Type B pancreatic cell (in vitro differentiated cells): Measurements from ENCODE around the gene ORC1. TPM values are rescaled to one million over a fixed set of nuclear protein-coding genes. Genes with fewer than 3 reads are reported as not detected.

Experiments used
- DNase-seq: peaks from one replicate; pipeline ENCODE4 v3.0.0; 2021; ENCODE audit warnings: mixed read lengths; ENCODE audit not compliant: unreplicated experiment; ENCODE audit errors: extremely low spot score
- H3K27ac Mint-ChIP-seq: 2 replicates; pipeline ENCODE4 v1.8.0; 2021; ENCODE audit warnings: mild to moderate bottlenecking, mixed read lengths
- H3K27me3 Mint-ChIP-seq: 2 replicates; pipeline ENCODE4 v1.8.0; 2021; ENCODE audit warnings: mixed read lengths
- H3K36me3 Mint-ChIP-seq: 2 replicates; pipeline ENCODE4 v1.8.0; 2021; ENCODE audit warnings: mixed read lengths
- H3K4me1 Mint-ChIP-seq: one replicate; pipeline ENCODE4 v1.8.0; 2021; ENCODE audit warnings: mixed read lengths; ENCODE audit not compliant: unreplicated experiment
- H3K4me3 Mint-ChIP-seq: 2 replicates; pipeline ENCODE4 v1.8.0; 2021; ENCODE audit warnings: mild to moderate bottlenecking, mixed read lengths
- H3K9me3 Mint-ChIP-seq: 2 replicates; pipeline ENCODE4 v1.8.0; 2021; ENCODE audit warnings: mixed read lengths
- CTCF ChIP-seq: fragments of 200-600 bp; sonication (generic); conservative IDR thresholded peaks from 2 replicates; pipeline ENCODE4 v1.5.0; 2021; ENCODE audit warnings: antibody characterized with exemption, mild to moderate bottlenecking
- total RNA-seq: library from RNA; stranded (reverse); gene quantifications from 2 replicates; pipeline ENCODE4 v1.2.1, GENCODE V29; 2021; ENCODE audit warnings: low replicate concordance

ORC1 gene
- total RNA-seq, 1 donor from 2014 or later, result 14.8 TPM

GRCh38 chr1:52360595-52360968 is 43.6 kb downstream of the ORC1 start:
- no peak for TF ChIP-seq CTCF
- H3K36me3 Mint-ChIP-seq, result peaks cover 6% of the 10 kb centered on the region
- no peaks in the 10 kb centered on the region for H3K27me3 Mint-ChIP-seq
- H3K27ac Mint-ChIP-seq, result no peak overlapping the region
- no peaks in the 10 kb centered on the region for H3K9me3 Mint-ChIP-seq
- no peak for DNase-seq
- H3K4me3 Mint-ChIP-seq, result no peak overlapping the region
- peaks cover 8% of the 10 kb centered on the region for H3K4me1 Mint-ChIP-seq

GRCh38 chr1:52359676-52360594 is 44.3 kb downstream of the ORC1 start:
- no peak for TF ChIP-seq CTCF
- H3K4me3 Mint-ChIP-seq, result no peak overlapping the region
- peaks cover 12% of the 10 kb centered on the region for H3K36me3 Mint-ChIP-seq
- no peaks in the 10 kb centered on the region for H3K27me3 Mint-ChIP-seq
- H3K27ac Mint-ChIP-seq, result no peak overlapping the region
- DNase-seq, result no peak
- H3K4me1 Mint-ChIP-seq, result peaks cover 5% of the 10 kb centered on the region
- H3K9me3 Mint-ChIP-seq, result no peaks in the 10 kb centered on the region

- no peaks in the 10 kb centered on the region for H3K27me3 Mint-ChIP-seq
- no peak for DNase-seq
- H3K4me1 Mint-ChIP-seq, result no peaks in the 10 kb centered on the region
- H3K36me3 Mint-ChIP-seq, result peaks cover 13% of the 10 kb centered on the region
- no peak for TF ChIP-seq CTCF
- H3K9me3 Mint-ChIP-seq, result no peaks in the 10 kb centered on the region
- no peak overlapping the region for H3K4me3 Mint-ChIP-seq
- no peak overlapping the region for H3K27ac Mint-ChIP-seq
Observed at GRCh38 chr1:52358851-52359497, 45.2 kb downstream of the ORC1 start.

GRCh38 chr1:52357397-52357796 is 46.8 kb downstream of the ORC1 start:
- Mint-ChIP-seq H3K4me1 (no peaks in the 10 kb centered on the region), H3K9me3 (no peaks in the 10 kb centered on the region), H3K36me3 (peaks cover 20% of the 10 kb centered on the region), H3K27me3 (no peaks in the 10 kb centered on the region), H3K27ac (no peak overlapping the region), H3K4me3 (no peak overlapping the region)
- no peak for TF ChIP-seq CTCF
- DNase-seq, result no peak

GRCh38 chr1:52356818-52357355 is 47.3 kb downstream of the ORC1 start:
- H3K27me3 Mint-ChIP-seq, result no peaks in the 10 kb centered on the region
- H3K9me3 Mint-ChIP-seq, result no peaks in the 10 kb centered on the region
- H3K36me3 Mint-ChIP-seq, result peaks cover 20% of the 10 kb centered on the region
- TF ChIP-seq CTCF, result no peak
- no peak overlapping the region for H3K4me3 Mint-ChIP-seq
- no peaks in the 10 kb centered on the region for H3K4me1 Mint-ChIP-seq
- DNase-seq, result no peak
- no peak overlapping the region for H3K27ac Mint-ChIP-seq
